BLaER1 treated with 17β-estradiol and CSF1 and Interleukin-3, amounts not matched to agents 10 nM and 100 nM (cell line): ENCODE results near the gene RAB3GAP1.

ENCODE experiments used
- H3K27ac ChIP-seq, 11 experiments: shearing (Covaris generic); formaldehyde crosslinking; 2 replicates each; pipeline ENCODE4 v1.8.1; 2022
- H3K27me3 ChIP-seq, 11 experiments: shearing (Covaris generic); formaldehyde crosslinking; 2 replicates each; pipeline ENCODE4 v1.8.1; 2022
- H3K36me3 ChIP-seq, 11 experiments: shearing (Covaris generic); formaldehyde crosslinking; 2 replicates each; pipeline ENCODE4 v1.8.1; 2022
- H3K4me1 ChIP-seq, 10 experiments: shearing (Covaris generic); formaldehyde crosslinking; 2 replicates each; pipeline ENCODE4 v1.8.1; 2022
- H3K4me2 ChIP-seq, 11 experiments: shearing (Covaris generic); formaldehyde crosslinking; 2 replicates each; pipeline ENCODE4 v1.8.1; 2022
- H3K4me3 ChIP-seq, 10 experiments: shearing (Covaris generic); formaldehyde crosslinking; 2 replicates each; pipeline ENCODE4 v1.8.1; 2022
- H3K9ac ChIP-seq, 11 experiments: shearing (Covaris generic); formaldehyde crosslinking; 2 replicates each; pipeline ENCODE4 v1.8.1; 2022
- H3K9me3 ChIP-seq, 11 experiments: shearing (Covaris generic); formaldehyde crosslinking; replicated peaks in 1 of 11; 2 replicates each; pipeline ENCODE4 v1.8.1; 2022
- H4K20me1 ChIP-seq, 11 experiments: shearing (Covaris generic); formaldehyde crosslinking; 2 replicates each; pipeline ENCODE4 v1.8.1; 2022
- Cebpa-rat ChIP-seq, 11 experiments: shearing (Covaris generic); IDR thresholded peaks; 2 replicates each; pipeline ENCODE4 v1.8.1; 2022

The RAB3GAP1 gene

DNA sequence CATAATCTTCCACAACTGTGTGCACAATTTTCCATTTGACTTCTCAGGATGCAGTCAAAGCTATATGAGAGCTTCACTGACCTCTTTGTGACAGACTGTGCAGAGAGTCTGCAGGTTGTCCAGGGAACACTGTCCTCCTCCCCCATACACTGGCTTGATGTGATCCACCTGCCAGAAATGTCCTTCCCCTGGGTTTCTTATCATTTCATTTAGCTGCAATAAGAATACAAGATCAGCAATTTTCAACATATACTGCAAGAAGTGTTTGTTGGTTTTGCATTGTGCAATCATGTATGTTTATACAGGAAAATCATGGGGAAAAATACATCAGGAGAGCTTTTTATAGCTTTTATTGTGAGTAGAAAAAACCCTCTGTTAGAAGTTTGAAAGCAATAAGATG is 150.7 kb downstream of the RAB3GAP1 start:
- Histone ChIP-seq H3K4me1 (peaks cover 0 to 3% (median under 1%) of the 10 kb centered on the region in 10 experiments; a peak in 4 of 20 replicates), H3K9ac (no peak overlapping the region), H3K27ac (no peak overlapping the region), H3K9me3 (no peaks in the 10 kb centered on the region), H3K4me2 (no peak overlapping the region), H3K36me3 (peaks cover 0 to 20% (median 0%) of the 10 kb centered on the region in 11 experiments; a peak in 5 of 22 replicates), H3K27me3 (no peaks in the 10 kb centered on the region), H3K4me3 (no peak overlapping the region), H4K20me1 (no peaks in the 10 kb centered on the region)
- no peak for TF ChIP-seq Cebpa-rat (IDR thresholded peaks at IDR 0.05)

DNA sequence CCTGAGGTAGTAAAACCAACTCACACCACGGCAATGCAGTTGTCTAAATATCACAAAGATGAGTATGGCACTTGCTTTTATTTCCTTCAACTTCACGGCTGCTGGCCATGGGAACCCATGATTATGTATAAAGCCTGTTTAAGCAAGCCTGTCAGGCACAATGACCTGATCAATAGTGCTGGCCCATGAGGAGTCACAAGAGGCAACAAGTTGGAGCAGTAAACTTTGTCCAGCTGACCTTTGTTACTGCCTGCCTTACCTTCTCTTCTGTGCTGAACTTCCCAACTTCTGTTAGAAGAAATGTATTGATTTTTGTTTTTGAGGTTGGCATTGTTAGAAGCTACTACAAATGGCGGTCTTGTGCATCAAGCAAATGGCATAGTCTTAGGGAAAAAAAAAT is 151.9 kb downstream of the RAB3GAP1 start:
- peaks cover 0 to 20% (median 0%) of the 10 kb centered on the region in 11 experiments; a peak in 5 of 22 replicates for H3K36me3 ChIP-seq
- H3K9ac ChIP-seq = no peak overlapping the region
- TF ChIP-seq Cebpa-rat (IDR thresholded peaks at IDR 0.05) = no peak
- no peak overlapping the region for H3K4me2 ChIP-seq
- peaks cover 0 to 9% (median 5%) of the 10 kb centered on the region in 10 experiments; a peak in 7 of 20 replicates for H3K4me1 ChIP-seq
- H4K20me1 ChIP-seq = no peaks in the 10 kb centered on the region
- no peak overlapping the region for H3K4me3 ChIP-seq
- H3K27me3 ChIP-seq = no peaks in the 10 kb centered on the region
- H3K27ac ChIP-seq = no peak overlapping the region
- H3K9me3 ChIP-seq = no peaks in the 10 kb centered on the region

DNA sequence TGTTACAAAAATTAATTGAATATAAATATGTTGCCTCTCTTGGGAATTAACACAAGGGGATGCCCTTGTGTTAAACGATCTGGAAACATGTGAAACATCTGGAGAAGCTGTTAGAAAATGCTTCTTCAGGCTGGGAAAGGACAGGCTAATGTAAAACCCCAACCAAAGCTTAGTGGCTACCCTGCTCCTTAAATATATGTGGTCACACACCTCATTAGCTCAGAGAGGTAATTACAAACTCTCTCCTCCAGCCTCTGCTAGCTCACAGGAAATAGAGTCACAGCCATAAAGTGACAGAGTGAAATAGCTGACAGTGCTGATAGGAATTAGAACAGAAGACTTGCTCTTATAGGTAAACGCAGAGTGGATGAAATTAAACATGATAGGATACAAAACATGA is 155.9 kb downstream of the RAB3GAP1 start:
- H3K4me3 ChIP-seq = no peak overlapping the region
- no peaks in the 10 kb centered on the region for H3K9me3 ChIP-seq
- no peak overlapping the region for H3K27ac ChIP-seq
- peak overlapping the region in 4 of 11 experiments; percentile 6 to 37 (median 13); a peak in 4 of 22 replicates for H3K4me2 ChIP-seq
- peaks cover 0 to 9% (median 5%) of the 10 kb centered on the region in 10 experiments; a peak in 7 of 20 replicates for H3K4me1 ChIP-seq
- H3K27me3 ChIP-seq = no peaks in the 10 kb centered on the region
- H3K9ac ChIP-seq = no peak overlapping the region
- no peaks in the 10 kb centered on the region for H4K20me1 ChIP-seq
- TF ChIP-seq Cebpa-rat (IDR thresholded peaks at IDR 0.05) = no peak
- H3K36me3 ChIP-seq = peaks cover 0 to 10% (median 0%) of the 10 kb centered on the region in 11 experiments; a peak in 4 of 22 replicates

DNA sequence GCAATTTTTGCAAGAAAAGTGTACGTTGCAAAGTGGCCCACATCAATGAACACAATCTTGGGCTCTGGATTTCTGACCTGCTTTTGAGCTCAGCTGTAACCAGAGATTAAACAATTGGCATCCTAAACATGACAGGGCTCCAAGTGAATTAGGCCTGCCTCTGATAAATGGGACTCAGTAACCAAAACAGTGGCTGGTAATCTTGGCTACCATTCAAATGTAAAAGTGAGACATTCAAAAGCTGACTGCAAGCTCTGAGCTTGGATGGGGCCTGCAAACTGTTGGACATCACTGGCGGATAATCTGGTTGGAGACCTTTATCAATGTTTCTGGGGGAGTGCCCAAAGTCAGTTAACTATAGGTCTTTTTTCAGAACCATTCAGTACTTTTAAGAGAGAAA is 160.7 kb downstream of the RAB3GAP1 start:
- H4K20me1 ChIP-seq = no peaks in the 10 kb centered on the region
- no peaks in the 10 kb centered on the region for H3K27me3 ChIP-seq
- H3K4me1 ChIP-seq = peaks cover 0 to 8% (median 5%) of the 10 kb centered on the region in 10 experiments; a peak in 7 of 20 replicates
- H3K36me3 ChIP-seq = peaks cover 0 to 22% (median 9%) of the 10 kb centered on the region in 11 experiments; a peak in 7 of 22 replicates
- no peak overlapping the region for H3K4me2 ChIP-seq
- no peak overlapping the region for H3K4me3 ChIP-seq
- no peak overlapping the region for H3K9ac ChIP-seq
- no peak overlapping the region for H3K27ac ChIP-seq
- H3K9me3 ChIP-seq = peaks cover 0 to 5% (median 0%) of the 10 kb centered on the region in 11 experiments; a peak in 1 of 22 replicates
- TF ChIP-seq Cebpa-rat (IDR thresholded peaks at IDR 0.05) = no peak

DNA sequence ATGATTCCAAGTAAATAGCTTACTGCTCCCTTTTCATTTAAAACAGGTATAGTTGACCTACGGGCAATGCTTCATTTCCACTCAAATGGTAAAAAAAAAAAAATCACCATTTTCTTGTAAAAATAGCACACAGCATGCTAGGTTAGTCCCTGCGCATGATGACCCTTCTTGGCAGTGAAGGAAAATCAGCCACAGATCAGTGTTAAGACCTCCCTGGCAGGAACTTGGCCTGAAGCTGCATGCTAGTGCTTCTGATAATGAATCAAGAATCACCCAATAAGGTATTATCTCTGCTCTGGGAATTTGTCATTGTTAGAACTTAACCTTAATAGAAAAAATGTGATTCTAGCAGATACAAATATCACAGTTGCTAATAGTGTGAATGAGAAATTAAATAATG is 166.3 kb downstream of the RAB3GAP1 start:
- Histone ChIP-seq H3K4me2 (no peak overlapping the region), H3K27ac (no peak overlapping the region), H3K27me3 (no peaks in the 10 kb centered on the region), H4K20me1 (no peaks in the 10 kb centered on the region), H3K4me1 (no peaks in the 10 kb centered on the region), H3K9ac (no peak overlapping the region), H3K4me3 (no peak overlapping the region), H3K36me3 (peaks cover 0 to 34% (median 15%) of the 10 kb centered on the region in 11 experiments; a peak in 6 of 22 replicates), H3K9me3 (peaks cover 0 to 7% (median 0%) of the 10 kb centered on the region in 11 experiments; a peak in 1 of 22 replicates)
- TF ChIP-seq Cebpa-rat (IDR thresholded peaks at IDR 0.05) = no peak

DNA sequence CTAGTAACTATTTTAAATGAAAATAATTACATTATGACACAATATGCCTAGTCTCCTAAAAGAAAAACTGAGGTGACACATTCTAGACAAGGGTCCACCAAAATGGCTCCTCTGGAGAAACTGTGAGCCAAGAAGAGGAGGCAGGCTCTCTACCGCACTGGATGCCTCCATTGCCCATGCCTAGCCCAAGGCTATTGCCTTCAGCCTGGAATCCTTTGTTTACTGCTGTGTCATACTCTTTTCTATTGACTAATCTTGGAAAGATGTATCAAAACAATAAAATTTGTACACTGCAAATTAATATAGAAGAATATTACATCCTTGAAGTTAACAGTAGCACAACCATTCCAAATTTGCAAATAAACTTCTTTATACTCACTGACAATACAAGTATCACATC is 167.1 kb downstream of the RAB3GAP1 start:
- no peak for TF ChIP-seq Cebpa-rat (IDR thresholded peaks at IDR 0.05)
- Histone ChIP-seq H3K27ac (no peak overlapping the region), H3K4me3 (no peak overlapping the region), H4K20me1 (no peaks in the 10 kb centered on the region), H3K27me3 (no peaks in the 10 kb centered on the region), H3K4me2 (no peak overlapping the region), H3K9me3 (0 out of 22 replicates have a peak, but pooled peaks cover 0 to 3% (median 0%) of the 10 kb centered on the region in 11 experiments), H3K36me3 (peaks cover 0 to 34% (median 15%) of the 10 kb centered on the region in 11 experiments; a peak in 6 of 22 replicates), H3K9ac (no peak overlapping the region), H3K4me1 (no peaks in the 10 kb centered on the region)
